Activated effector memory CD4-positive, alpha-beta T cell treated with anti-CD3 and anti-CD28 coated beads, Interleukin-2, amount 50 U/mL, for 16 hours (primary cell): ENCODE measurements around the gene CLSTN2.

Source experiments
- DNase-seq: peaks from one replicate; pipeline ENCODE4 v3.0.0-alpha.2; 2020

The CLSTN2 gene

DNA sequence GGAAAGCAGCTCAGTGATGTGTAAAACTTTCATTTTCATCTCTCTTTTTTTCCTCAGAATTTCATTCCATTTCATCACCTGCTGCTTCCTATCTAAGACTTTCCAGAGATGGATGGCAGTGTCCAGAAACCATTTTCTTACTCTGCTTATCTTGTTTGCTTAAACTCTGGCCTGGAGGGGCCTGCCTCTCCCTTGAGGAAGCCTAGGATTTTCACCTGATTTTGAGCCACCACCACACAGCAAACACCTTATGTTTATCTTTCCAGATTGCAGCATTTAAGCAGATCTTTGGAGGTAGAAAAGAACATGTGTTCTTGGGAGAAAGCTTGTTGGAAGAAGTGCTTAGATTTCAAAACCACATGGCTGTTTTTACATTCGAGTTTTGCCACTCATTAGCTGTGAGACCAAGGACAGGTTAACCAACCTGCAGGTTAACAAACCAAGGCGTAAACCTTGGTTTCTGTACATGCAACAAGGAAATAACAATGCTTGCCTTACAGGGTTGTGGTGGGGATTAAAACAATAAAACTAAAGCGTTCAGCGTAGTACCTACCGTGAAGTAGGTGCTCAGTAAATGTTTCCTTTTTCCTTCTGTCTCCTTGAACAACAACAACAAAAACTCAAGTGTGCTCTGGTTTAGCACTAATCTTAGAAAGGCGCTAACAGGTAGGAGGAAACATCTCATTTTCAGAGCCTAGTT is 120.3 kb downstream of the CLSTN2 start:
- no peak for DNase-seq

DNA sequence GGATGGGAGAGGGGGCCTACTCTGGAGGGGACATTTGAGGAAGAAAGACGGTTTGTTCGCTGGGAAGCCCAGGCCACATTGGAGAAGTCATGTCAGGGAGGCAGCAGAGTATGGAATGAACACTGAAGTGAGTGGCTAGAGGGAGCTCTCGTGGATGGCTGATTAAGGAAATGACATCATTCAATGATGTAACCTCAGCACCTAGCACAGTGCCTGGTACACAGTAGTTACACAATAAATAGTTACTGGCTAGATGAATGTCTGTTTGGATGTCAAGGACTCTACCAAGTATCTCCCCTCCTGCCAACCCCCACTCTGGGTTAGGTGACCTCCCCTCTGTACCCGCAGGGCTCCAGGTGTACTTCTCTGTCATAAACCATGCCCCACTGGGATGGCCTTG is 121.1 kb downstream of the CLSTN2 start:
- no peak for DNase-seq

DNA sequence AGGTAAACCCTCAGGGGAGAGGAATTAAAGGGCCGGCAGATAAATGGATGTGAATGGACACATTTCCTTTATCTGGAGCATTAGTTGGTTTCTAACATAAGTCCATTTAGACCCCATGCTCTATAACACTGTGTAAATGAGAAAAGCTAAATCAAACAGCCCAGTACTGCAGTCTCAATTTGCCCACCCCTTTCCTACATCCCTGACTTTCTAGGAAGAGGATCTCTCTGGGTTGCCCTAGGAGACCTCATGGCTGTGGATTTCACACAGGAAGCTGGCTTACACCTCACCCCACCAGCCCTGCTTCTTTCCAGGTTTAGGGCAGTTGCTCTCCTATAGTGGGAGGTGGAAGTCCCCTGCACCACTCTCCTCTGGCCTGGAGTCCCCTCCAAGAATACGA is 126.2 kb downstream of the CLSTN2 start:
- DNase-seq = no peak

DNA sequence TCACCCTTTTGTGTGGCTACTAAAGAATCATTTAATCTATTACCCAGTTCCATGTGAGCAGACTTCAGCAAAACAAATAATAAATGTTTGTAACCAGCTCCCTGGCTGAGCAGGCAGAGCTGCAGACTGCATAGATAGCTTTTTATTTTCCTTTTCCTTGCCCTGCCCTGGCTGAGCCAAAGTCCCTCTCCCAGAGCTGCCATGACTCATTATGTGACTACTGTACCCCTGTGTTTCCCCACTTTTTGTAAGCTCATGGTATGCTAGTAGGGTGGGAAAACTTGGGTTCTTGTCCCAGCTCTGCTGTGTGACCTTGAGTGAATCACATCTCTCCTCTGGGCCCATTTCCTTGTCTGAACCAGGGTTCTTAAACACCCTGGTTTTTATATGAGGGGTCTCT is 127.5 kb downstream of the CLSTN2 start:
- DNase-seq = no peak

DNA sequence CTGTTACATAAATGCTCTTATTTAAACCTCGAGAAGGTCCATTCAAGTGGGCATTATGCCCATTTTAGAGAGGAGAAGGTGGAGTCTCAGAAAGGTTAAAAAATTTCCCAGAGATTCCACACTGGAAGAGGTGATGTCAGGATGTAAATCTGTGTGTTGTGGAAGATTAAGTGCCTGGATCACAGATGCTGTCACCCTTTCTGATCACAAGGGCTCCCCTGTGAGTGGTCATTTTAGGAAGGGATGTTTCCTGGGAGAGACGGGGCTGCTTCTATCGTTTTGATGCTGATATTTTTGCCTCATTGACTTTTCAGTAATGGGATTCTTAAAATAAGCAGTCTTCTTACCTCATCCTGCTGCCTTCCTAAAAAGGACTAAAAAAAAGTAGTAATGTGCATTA is 132.5 kb downstream of the CLSTN2 start:
- DNase-seq = no peak

DNA sequence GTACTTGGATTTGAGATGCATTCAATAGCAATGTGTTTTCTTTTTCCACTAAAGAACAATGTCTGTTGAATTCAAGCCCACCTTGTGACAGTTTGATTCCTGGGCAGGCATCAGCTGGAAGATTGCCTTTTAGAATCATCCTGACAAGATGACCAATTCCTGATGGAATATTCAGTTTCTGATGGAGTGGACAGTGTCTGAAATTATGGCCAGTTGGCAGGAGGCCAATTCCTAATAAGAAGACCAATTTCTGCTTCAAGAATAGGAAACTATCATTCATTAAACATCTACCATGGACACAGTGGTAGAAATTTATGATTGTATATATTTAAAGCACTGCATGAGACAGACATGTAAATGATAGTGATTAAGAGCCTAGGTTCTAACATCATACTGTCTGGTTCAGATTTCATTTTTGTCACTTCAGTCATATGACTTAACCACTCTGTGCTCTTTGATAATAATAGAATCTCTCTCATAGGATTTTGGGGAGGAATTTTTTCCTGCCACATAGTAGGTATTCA is 133.6 kb downstream of the CLSTN2 start:
- DNase-seq = no peak

DNA sequence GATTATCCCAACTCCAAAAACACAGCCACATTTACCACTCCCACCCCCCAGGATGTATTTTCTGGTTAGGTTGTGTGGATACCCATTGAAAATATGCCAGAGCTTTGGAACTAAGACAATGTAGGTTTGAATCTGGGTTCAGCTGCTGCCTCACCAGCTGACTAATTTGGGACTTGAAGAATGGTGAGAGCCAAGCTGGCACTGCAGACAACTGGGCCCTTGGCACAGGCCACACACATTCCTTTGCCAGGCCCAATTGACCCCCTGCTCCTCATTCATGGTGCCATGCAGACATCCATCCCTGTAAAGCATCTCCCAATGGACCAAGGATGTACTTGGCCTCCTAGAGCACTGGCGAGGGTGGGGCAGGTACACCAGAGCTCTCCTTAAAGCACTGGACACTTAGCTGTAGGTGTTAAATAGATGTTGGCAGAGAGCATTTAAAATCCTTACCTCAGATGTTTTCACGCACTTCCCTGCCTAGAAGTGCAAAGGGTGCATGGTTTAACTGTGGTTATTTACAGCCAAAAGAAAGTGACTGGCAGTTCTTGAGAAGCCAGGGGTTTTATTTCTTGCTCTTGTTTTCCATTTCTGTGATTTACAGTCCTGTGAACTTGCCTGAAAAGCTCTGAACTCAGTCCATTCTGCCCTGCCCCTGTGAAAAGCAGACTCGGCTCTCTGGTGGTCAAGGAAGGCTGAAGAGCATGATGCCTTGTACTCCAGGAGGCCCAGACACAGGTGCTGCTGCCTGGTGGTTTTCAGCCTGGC is 138.5 kb downstream of the CLSTN2 start:
- no peak for DNase-seq

DNA sequence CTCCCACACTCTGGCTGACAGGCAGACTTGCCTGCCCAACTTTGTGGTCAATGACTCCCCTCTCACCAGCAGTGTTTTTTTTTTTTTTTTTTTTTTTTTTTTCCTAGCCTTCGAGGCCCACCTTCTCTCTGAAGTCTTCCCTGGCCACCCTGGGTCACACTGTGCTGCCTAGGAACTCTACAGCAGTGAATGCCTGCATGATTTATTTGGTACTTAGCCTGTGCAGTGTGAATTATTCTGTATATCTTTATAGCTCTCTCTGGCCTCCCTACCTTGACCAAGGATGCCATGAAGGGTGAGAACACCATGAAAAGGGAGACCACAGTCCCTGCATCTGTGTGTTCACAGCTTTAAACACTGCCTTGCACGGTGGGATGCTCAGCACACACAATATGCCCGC is 141.6 kb downstream of the CLSTN2 start:
- no peak for DNase-seq

DNA sequence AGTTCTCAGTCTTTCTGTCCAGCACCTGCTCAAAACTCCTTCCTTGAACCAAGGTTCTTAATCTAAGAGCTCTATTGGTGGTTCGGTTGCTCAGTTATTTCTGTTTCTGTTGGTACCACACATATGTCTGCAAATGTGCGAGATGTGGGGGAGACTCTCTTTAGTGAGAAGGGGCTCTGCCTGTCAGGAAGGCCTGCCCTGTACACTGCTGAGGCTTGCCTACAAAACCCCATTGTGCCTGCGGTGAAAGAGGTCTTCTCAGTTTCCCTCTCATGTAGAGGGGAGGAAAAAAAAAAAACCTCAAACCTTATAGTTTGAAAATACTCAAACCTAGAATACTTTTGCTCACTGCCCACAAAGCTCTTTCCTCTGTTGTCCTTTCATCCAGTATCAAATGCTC is 142.4 kb downstream of the CLSTN2 start:
- DNase-seq = no peak

DNA sequence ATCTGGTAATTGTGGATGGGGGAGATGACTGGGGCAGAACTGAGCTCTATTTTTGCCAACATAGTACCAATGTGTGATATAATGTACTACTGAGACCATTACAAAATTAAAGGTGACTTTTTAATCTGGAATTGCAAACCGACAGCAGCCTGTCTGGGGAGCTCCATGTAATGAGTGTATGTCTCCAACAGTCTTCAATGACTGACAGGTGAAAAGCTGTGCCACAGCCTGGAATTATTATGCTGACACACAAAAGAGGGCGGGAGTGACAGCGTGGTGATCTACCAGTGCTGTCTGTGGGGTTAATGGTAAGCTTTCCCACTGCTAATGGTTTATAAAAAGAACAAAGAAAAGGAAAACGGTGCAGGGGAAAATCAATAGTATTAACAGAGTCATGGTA is 143.4 kb downstream of the CLSTN2 start:
- no peak for DNase-seq

DNA sequence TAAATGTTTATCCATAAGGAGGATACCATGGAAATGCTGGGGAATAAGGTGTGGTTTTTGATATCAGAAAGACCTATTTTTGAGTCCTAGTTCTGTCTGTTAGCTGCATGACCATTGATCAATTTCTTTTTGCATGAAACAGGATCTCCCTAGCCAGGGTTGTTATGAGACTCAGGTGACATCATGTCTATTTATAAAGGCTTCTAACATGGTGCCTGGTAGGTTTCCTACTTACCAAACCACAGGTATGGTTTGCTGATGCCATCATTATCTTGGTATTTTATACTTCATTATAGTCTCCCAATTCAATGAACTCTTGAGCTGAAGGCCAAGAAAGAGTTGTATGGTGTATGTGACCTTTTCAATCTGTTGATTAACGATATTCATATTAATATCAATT is 144.0 kb downstream of the CLSTN2 start:
- DNase-seq = no peak

DNA sequence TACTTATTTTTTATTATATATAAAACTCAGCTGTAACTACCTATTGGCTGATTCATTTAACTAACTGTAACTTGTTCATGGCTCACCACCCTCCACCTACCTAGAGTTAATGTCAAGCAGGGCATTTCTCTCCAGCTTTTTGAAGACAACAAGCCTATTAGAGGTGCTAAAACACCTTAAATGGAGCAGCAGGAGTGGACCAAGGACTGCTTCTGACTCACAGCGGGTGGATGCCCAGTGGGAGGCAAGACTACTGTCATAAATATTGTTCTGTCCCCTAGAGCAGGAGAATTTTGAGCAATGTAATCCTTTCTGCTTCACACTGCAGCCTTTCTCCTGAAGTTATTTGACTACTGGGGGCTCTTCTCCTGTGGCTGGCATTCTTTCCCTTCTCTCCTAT is 146.9 kb downstream of the CLSTN2 start:
- no peak for DNase-seq

DNA sequence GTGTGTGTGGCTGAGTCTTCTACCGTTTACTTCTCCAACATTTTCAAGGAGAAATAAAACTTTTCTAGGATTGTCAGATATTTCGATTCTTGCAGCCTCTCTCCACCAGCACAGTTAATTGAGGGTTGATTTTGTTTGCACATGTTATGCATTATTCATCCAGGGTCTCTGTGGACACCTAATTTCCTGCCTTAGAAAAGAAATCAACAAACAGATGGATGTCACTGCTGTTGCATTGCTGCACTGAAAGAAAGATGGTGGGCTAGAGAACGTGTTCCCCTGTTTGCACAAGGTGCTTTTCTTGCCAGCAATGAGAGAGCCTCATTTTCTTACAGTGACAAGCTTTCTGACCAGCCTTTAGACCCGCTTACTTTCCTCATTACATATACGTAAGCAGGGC is 150.0 kb downstream of the CLSTN2 start:
- DNase-seq = no peak

DNA sequence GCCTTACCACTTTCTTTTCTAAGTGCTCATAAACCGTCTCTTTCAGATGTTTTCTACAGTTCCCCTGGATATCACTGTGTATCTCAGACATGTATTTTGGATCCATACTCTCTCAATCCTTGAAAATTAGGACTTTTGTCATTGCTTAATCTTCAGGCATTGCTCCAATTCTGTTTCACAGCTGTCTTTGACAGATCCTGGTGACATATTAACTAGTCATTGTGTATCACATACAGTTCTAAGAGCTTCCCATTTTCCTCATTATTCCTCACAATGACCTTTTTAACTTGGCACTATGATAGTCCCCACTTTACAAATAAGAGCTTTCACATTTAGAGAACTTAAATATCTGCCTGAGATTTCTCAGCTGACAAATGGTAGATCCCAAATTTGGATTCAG is 151.7 kb downstream of the CLSTN2 start:
- no peak for DNase-seq

DNA sequence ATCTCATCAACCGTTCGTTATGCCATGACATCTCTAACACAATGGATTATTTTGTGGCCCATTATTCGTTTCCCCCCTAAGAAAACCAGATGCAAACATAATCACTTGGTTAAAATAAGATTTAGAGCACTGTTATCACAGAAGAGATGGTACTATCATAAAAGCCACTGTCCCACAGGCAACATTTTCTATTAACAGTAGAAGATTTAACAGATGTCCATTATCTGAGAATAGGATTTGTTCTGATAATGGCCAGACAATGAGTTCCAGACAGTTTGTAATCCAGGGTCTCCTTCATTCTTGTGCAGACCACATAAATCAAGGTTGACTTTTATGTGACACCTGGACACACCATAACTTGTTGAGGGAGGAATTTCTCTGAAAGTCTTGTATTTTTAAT is 153.1 kb downstream of the CLSTN2 start:
- DNase-seq = no peak

DNA sequence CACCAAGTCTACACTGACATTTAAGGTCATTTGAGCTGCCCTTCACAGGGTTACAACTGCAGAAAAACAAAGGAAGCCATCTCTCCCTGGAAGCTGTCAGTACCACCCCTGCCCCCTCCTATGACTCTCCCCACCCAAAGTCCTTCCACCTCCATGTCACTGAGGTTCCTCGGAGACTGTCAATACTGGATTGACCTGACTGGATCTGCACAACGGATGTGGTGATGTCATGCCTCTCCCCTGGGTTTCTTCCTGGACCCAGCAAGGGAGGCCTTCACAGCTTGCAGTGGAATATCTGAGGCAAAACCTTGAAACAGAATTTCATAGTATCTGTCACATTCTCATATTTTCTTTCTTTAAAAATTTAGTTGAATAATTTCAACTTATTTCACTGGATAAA is 153.5 kb downstream of the CLSTN2 start:
- DNase-seq = no peak

DNA sequence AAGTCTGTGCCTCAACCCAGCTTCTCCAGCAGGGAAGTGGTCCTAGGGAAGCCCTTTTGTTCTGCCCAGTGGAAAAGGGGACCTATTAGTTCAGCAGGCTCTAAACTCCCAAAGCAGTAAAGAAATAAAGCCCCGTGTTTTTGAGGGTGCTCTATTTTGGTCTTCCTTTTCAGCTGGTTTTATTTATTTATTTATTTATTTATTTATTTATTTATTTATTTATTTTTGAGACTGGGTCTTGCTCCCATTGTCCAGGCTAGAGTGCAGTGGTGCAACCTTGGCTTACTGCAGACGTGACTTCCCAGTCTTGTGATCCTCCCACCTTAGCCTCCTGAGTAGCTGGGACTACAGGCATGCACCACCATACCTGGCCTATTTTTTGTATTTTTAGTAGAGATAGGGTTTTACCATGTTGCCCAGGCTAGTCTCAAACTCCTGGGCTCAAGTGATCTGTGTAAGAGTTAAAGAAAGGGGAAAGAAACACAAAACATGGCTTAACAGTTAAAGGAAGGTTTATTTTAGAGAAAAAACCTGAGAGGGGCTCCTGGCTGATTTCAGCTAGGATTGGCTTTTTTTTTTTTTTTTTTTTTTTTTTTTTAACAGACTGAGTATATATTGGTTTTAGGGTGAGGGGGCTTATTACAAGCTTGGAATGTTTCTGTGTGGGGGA is 154.6 kb downstream of the CLSTN2 start:
- no peak for DNase-seq

DNA sequence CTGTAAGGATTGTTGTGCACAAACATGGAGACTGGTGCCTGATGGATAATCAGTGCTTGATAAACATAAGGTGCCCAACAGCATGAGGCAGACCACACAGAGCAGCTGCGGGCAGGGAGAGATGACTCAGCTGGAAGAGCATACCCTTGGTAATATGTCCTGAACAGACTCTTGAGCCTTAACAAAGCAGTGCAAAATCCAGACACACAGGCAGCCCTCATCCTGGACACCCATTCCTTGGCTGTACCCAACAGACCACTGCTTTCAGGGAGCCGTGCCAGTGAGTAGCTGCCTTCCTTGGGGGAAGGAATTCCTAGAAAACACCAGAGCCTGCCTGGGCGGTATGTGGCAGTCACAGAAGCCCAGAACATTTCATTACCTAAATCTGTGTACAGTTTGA is 156.2 kb downstream of the CLSTN2 start:
- no peak for DNase-seq

DNA sequence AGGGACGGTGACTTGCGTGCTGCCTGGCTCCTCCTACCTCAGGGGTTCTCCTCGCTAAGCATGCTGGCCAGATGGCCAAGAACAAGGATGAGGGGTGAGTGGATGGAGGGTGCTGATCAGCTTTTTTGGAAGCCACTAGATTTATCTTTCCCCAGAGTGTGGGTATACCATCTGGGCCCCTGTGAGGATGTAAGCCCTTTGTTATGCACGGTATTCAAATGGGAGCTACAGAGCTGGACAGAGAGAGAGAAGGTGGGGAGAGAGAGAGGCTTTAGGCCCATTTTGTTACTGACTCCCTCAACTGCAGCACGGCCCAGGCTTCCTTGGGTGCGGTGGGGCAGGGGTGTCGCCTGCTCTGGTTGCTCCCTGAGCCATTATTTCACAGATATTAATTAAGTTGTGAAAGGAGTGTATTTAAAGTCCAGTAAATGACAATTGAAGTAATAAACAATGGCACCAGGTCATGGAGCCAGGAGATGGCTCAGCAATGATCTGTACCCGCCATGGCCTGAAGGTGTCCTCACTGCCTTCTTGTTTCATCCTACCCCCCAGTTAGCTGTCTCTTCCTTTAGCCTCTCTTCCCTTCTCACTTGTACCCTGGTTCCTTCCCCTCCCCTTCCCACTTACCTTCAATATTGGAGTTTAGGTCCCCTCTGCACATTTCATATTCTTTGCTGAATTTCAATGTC is 158.0 kb downstream of the CLSTN2 start:
- no peak for DNase-seq

DNA sequence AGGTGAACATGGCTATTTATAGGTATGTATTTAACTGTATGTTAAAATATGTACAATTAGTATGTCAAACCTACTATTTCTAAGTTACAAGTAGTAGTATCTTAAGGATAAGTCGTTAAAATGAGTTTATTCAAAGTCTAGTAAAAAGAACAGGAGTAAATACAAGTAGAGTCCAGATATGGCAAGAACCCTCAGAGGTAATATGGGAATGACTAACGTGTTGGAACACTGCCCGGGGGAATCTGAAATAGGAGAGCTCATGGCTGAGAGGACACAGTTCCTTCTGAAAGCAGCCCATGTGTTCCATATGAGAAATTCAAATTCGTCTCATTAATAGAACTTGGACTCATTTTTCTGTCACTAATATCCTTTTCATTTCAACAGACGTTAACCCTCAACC is 158.8 kb downstream of the CLSTN2 start:
- no peak for DNase-seq

DNA sequence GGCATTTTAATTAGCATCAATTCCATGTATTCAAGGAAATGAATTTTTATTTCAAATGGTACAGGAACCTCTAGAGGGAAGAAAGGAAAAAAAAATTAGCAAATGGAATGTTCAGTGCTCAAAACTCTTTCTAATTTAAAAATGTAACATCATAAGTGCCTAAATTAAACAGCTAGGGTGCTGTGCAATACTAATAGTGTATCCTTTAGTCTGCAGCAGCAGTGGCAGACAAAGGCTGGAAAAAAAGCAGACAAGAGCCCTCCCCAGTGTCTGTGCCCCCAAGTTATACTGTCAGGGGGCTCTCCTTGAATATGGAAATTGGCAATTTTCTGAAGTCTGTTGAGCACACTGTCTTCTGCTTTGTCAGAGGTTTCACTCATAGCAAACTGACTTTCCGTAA is 159.5 kb downstream of the CLSTN2 start:
- no peak for DNase-seq

DNA sequence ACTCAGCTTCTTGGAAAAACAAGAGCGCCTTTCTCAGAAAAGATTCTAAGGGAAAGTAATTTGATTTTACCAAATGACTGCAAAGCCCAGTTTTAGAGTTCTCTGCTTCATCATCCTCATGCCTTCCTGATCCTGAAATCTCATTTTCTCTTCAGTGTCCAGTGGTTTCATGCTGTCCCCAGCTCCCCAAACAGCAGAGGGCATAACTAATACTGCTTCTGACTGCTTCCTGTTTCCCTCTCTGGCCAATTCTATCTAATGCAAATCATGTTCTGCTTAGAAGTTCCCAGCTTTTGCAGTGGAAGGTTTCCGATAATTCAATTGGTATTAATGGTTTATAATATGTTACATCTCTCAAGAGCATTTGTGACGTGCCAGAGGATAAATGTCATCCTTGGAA is 161.1 kb downstream of the CLSTN2 start:
- DNase-seq = no peak

DNA sequence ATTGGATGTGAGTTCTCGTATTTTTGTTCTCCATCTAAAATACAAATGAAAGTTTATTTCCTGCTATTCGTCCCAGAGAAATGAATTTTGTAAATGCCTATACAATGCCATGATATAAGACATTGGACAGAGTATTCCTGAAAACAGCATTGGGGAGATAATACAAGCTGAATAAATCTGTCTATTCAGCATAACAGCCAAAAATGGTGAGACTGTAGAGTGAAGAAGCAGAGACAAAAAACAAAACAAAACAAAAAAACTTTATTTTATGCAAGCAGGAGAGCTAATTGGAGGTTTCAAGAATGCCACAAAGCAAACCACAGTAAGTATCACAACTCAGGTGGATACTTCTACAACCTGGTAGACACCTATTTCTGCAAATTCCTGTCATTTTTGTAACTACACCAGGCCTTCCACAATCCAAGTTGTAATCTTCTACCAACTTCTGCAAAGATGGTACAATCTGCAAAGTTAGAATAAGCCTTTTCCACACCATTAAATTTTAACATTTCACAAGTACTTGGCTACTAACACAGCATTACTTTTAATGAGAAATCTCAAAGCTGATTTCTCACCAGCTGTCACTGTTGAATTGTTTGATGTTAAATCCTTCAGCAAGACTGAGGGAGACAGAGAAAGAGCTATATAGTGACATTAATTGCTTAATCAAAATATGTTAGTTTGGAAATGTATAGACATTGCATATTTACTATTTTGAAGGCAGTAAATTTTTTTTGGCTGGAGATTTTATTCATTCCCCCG is 163.1 kb downstream of the CLSTN2 start:
- no peak for DNase-seq
